TTC549 (cell line): Measurements from ENCODE around the gene GARIN5A.
"Not testable (repeated sequence)": the region's sequence is repeated elsewhere in the genome, so short reads cannot be mapped to it uniquely, and the experiment has no call there.

Source experiments
- FAIRE-seq: peaks from 2 replicates; lab custom pipeline; 2012; peaks lifted over from hg19 to GRCh38; lab: Jason Lieb, UNC

GARIN5A gene

GRCh38 chr19:50462970-50463369, 13.7 kb downstream of the GARIN5A start:
- no peak for FAIRE-seq

GRCh38 chr19:50461066-50461875, 15.4 kb downstream of the GARIN5A start:
- FAIRE-seq, result no peak

GRCh38 chr19:50460161-50460765, 16.4 kb downstream of the GARIN5A start:
- FAIRE-seq, result no peak

GRCh38 chr19:50459638-50460037, 17.0 kb downstream of the GARIN5A start:
- no peak for FAIRE-seq

- FAIRE-seq, result no peak
Observed at GRCh38 chr19:50459067-50459456, 17.6 kb downstream of the GARIN5A start.

GRCh38 chr19:50458396-50459066, 18.1 kb downstream of the GARIN5A start:
- FAIRE-seq, result no peak

GRCh38 chr19:50457300-50457699, 19.3 kb downstream of the GARIN5A start:
- FAIRE-seq, result no peak

- FAIRE-seq, result no peak
Observed at GRCh38 chr19:50455992-50456391, 20.7 kb downstream of the GARIN5A start.

GRCh38 chr19:50453243-50453642, 23.4 kb downstream of the GARIN5A start:
- no peak for FAIRE-seq

GRCh38 chr19:50451223-50451534, 25.5 kb downstream of the GARIN5A start:
- FAIRE-seq, result no peak

GRCh38 chr19:50450369-50451222, 26.1 kb downstream of the GARIN5A start:
- FAIRE-seq, result no peak

- no peak for FAIRE-seq
Observed at GRCh38 chr19:50449236-50449899, 27.3 kb downstream of the GARIN5A start.

- FAIRE-seq, result no peak
Observed at GRCh38 chr19:50447750-50448149, 28.9 kb downstream of the GARIN5A start.

GRCh38 chr19:50447053-50447452, 29.6 kb downstream of the GARIN5A start:
- no peak for FAIRE-seq

- no peak for FAIRE-seq
Observed at GRCh38 chr19:50444059-50444458, 32.6 kb downstream of the GARIN5A start.

- FAIRE-seq, result not testable (repeated sequence)
Observed at GRCh38 chr19:50439130-50439529, 37.5 kb downstream of the GARIN5A start.

- no peak for FAIRE-seq
Observed at GRCh38 chr19:50437862-50438449, 38.7 kb downstream of the GARIN5A start.

GRCh38 chr19:50435627-50436026, 41.0 kb downstream of the GARIN5A start:
- FAIRE-seq, result no peak

GRCh38 chr19:50435221-50435620, 41.4 kb downstream of the GARIN5A start:
- FAIRE-seq, result no peak

GRCh38 chr19:50434525-50434924, 42.1 kb downstream of the GARIN5A start:
- FAIRE-seq, result no peak
